Smooth muscle cell (in vitro differentiated cells): Measurements from ENCODE around the gene TMEM54. TPM values are rescaled to one million over a fixed set of nuclear protein-coding genes. Genes with fewer than 3 reads are reported as not detected.

Source experiments
- DNase-seq: peaks from one replicate; lab custom pipeline; 2025; ENCODE audit not compliant: unreplicated experiment; lab: John Stamatoyannopoulos, UW
- H2AFZ ChIP-seq: fragments of 200-600 bp; sonication (generic); 2 replicates; pipeline ENCODE4 v1.6.0; 2016; ENCODE audit warnings: antibody characterized with exemption, low read depth, mild to moderate bottlenecking
- H3F3A ChIP-seq: fragments of 200-600 bp; sonication (generic); 2 replicates; pipeline ENCODE4 v1.6.0; 2017; ENCODE audit warnings: antibody characterized with exemption, low read depth
- H3K27ac ChIP-seq: fragments of 200-600 bp; sonication (generic); 2 replicates; pipeline ENCODE4 v1.5.1; 2016; ENCODE audit warnings: low read depth, mild to moderate bottlenecking
- H3K27me3 ChIP-seq: fragments of 200-600 bp; sonication (generic); 2 replicates; pipeline ENCODE4 v1.6.1; 2016; ENCODE audit warnings: low read depth, mild to moderate bottlenecking
- H3K36me3 ChIP-seq: fragments of 200-600 bp; sonication (generic); 2 replicates; pipeline ENCODE4 v1.5.1; 2016; ENCODE audit warnings: low read depth
- H3K4me1 ChIP-seq: fragments of 200-600 bp; sonication (generic); 2 replicates; pipeline ENCODE4 v1.5.1; 2016; ENCODE audit warnings: low read depth
- H3K4me2 ChIP-seq: fragments of 200-600 bp; sonication (generic); 2 replicates; pipeline ENCODE4 v1.6.0; 2016; ENCODE audit warnings: mild to moderate bottlenecking
- H3K4me3 ChIP-seq: fragments of 200-600 bp; sonication (generic); 2 replicates; pipeline ENCODE4 v1.5.1; 2016; ENCODE audit warnings: mild to moderate bottlenecking
- H3K79me2 ChIP-seq: fragments of 200-600 bp; sonication (generic); 2 replicates; pipeline ENCODE4 v1.6.0; 2016; ENCODE audit warnings: low read depth, mild to moderate bottlenecking
- H3K9ac ChIP-seq: fragments of 200-600 bp; sonication (generic); 2 replicates; pipeline ENCODE4 v1.6.0; 2016; ENCODE audit warnings: low read depth
- H3K9me3 ChIP-seq: fragments of 200-600 bp; sonication (generic); replicated peaks from 2 replicates; pipeline ENCODE4 v1.5.1; 2016; ENCODE audit warnings: low read depth
- H4K20me1 ChIP-seq: fragments of 200-600 bp; sonication (generic); 2 replicates; pipeline ENCODE4 v1.6.0; 2016; ENCODE audit warnings: low read depth
- WGBS: methylation state at CpG from one replicate; pipeline ENCODE4 v1.1.7; 2016; ENCODE audit warnings: low lambda C conversion rate; 5-methylcytosine and 5-hydroxymethylcytosine counted together
- polyA plus RNA-seq: library from polyadenylated mRNA; unstranded; fragments of >200 nt; fragmentation: Nextera tagmentation; extraction: Ambion mirVana; gene quantifications from 2 replicates; pipeline ENCODE4 v1.2.1, GENCODE V29; 2016
- total RNA-seq: library from RNA; depleted of rRNA; stranded (reverse); fragments of >200 nt; gene quantifications from 2 replicates; pipeline ENCODE4 v1.2.3, GENCODE V29; 2014
- TF ChIP-seq, protein P1 (sequence below): fragments of 200-600 bp; sonication (generic); IDR thresholded peaks from 2 replicates; pipeline ENCODE4 v1.5.1; 2017; ENCODE audit warnings: borderline replicate concordance, mild to moderate bottlenecking, antibody characterized with exemption; ENCODE audit not compliant: insufficient read depth, poor library complexity, severe bottlenecking

The TMEM54 gene
- total and polyA plus RNA-seq, 2 experiments from 2014 or later: 59.0 to 84.1 TPM

DNA sequence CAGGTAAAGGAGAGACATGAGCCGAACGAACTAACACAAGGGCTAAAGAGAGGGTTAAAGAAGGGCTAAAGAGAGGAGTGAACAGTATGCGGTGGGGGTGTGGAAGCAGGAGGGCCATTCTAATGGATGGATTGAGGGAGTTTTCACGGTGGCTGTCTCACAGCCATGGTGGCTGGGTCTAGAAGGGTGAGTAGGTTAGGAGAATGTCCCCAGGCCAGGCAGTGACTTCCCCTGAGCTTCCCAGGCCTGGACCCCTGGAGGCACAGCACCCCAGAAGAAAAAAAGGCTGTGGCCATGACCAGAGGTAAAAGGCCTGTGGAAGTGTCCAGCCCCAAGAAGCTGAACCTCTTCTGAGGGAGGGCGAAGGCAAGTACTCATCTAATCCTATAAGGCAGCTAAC, 34.0 kb downstream of the TMEM54 start:
- Histone ChIP-seq H3K9ac (no peak overlapping the region), H3K9me3 (no peaks in the 10 kb centered on the region), H3K27me3 (peaks cover 23% of the 10 kb centered on the region), H3K79me2 (no peaks in the 10 kb centered on the region), H3K4me1 (peaks cover 11% of the 10 kb centered on the region), H4K20me1 (no peaks in the 10 kb centered on the region), H3K4me3 (no peak overlapping the region), H3F3A (no peaks in the 10 kb centered on the region), H3K27ac (no peak overlapping the region), H3K36me3 (no peaks in the 10 kb centered on the region), H2AFZ (no peak overlapping the region), H3K4me2 (no peak overlapping the region)
- 93% methylated on average over 5 of the region's 5 CpGs for WGBS
- TF ChIP-seq, protein P1, sequence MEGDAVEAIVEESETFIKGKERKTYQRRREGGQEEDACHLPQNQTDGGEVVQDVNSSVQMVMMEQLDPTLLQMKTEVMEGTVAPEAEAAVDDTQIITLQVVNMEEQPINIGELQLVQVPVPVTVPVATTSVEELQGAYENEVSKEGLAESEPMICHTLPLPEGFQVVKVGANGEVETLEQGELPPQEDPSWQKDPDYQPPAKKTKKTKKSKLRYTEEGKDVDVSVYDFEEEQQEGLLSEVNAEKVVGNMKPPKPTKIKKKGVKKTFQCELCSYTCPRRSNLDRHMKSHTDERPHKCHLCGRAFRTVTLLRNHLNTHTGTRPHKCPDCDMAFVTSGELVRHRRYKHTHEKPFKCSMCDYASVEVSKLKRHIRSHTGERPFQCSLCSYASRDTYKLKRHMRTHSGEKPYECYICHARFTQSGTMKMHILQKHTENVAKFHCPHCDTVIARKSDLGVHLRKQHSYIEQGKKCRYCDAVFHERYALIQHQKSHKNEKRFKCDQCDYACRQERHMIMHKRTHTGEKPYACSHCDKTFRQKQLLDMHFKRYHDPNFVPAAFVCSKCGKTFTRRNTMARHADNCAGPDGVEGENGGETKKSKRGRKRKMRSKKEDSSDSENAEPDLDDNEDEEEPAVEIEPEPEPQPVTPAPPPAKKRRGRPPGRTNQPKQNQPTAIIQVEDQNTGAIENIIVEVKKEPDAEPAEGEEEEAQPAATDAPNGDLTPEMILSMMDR: no peak
- no peak for DNase-seq

DNA sequence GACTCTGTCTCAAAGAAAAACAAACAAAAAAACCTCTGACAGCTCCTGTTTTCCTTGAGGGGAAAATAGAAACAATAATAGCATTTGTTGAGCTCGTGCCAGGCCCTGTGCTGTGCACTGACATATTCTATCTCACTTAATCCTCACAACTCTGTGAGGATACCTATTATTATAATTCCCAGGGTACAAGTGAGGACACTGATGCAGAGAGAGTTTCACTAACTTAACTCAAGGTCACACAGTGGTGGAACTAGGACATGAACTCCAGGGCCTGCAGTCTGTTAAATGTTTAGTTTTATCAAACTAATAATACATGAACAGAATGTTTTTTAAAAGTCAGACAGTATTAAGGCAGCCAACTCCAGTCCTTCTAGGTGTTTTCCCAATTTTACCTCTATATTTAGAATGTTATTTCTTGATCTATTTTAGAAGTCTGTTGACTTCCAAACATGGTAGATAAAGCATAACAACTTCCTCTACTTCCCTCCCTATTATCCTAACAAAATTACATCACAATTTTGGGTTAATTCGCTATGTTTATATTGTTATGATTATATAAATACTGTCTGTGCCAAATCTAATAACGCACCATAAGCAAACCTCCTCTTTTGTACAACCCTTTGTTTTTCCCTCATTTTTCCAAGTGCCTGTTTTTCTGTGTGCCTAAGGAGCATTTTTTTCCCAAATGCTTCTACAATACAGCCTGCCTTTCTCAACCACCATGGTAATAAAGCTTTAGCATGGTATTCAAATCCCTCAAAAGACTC, 35.4 kb downstream of the TMEM54 start:
- H3K4me3 ChIP-seq: no peak overlapping the region
- no peaks in the 10 kb centered on the region for H3K36me3 ChIP-seq
- no peak overlapping the region for H3K27ac ChIP-seq
- no peaks in the 10 kb centered on the region for H3K4me1 ChIP-seq
- 92% methylated on average over 3 of the region's 3 CpGs for WGBS
- no peaks in the 10 kb centered on the region for H3K79me2 ChIP-seq
- no peak for DNase-seq
- no peaks in the 10 kb centered on the region for H3F3A ChIP-seq
- no peaks in the 10 kb centered on the region for H4K20me1 ChIP-seq
- TF ChIP-seq, protein P1: no peak
- no peak overlapping the region for H3K9ac ChIP-seq
- no peaks in the 10 kb centered on the region for H3K9me3 ChIP-seq
- peaks cover 12% of the 10 kb centered on the region for H3K27me3 ChIP-seq
- no peak overlapping the region for H3K4me2 ChIP-seq
- no peak overlapping the region for H2AFZ ChIP-seq

- Histone ChIP-seq H4K20me1 (peaks cover 6% of the 10 kb centered on the region), H3K36me3 (no peaks in the 10 kb centered on the region), H3K4me2 (no peak overlapping the region), H3K4me3 (no peak overlapping the region), H3F3A (no peaks in the 10 kb centered on the region), H3K27me3 (peaks cover 3% of the 10 kb centered on the region), H3K79me2 (no peaks in the 10 kb centered on the region), H3K4me1 (no peaks in the 10 kb centered on the region), H3K9ac (no peak overlapping the region), H3K27ac (no peak overlapping the region), H3K9me3 (no peaks in the 10 kb centered on the region), H2AFZ (no peak overlapping the region)
- WGBS: 94% methylated on average over 8 of the region's 8 CpGs
- TF ChIP-seq, protein P1: no peak
- no peak for DNase-seq
Measured at GRCh38 chr1:32864375-32865019, 36.7 kb downstream of the TMEM54 start.
